WI38 (cell line): ENCODE measurements around the gene NELL1.

Source experiments
- H3K4me3 ChIP-seq: 2 replicates; pipeline ENCODE4 v1.5.1; 2011; ENCODE audit warnings: low read depth, mild to moderate bottlenecking, control low read depth, low read length
- CTCF ChIP-seq: IDR thresholded peaks from 2 replicates; pipeline ENCODE4 v1.5.1; 2012; ENCODE audit warnings: low read depth, mild to moderate bottlenecking, control low read depth, low read length

NELL1 gene

GRCh38 chr11:21470521-21470920, 801.1 kb downstream of the NELL1 start:
- no peak for TF ChIP-seq CTCF
- no peak overlapping the region for H3K4me3 ChIP-seq

- TF ChIP-seq CTCF: no peak
- no peak overlapping the region for H3K4me3 ChIP-seq
Measured at GRCh38 chr11:21472261-21472660, 802.9 kb downstream of the NELL1 start.

- H3K4me3 ChIP-seq: no peak overlapping the region
- no peak for TF ChIP-seq CTCF
Measured at GRCh38 chr11:21474529-21474928, 805.1 kb downstream of the NELL1 start.

- TF ChIP-seq CTCF: no peak
- H3K4me3 ChIP-seq: no peak overlapping the region
Measured at GRCh38 chr11:21475276-21475675, 805.9 kb downstream of the NELL1 start.

GRCh38 chr11:21476588-21476987, 807.2 kb downstream of the NELL1 start:
- no peak for TF ChIP-seq CTCF

GRCh38 chr11:21480240-21480639, 810.9 kb downstream of the NELL1 start:
- H3K4me3 ChIP-seq: no peak overlapping the region
- no peak for TF ChIP-seq CTCF

More at GRCh38 chr11:21476588-21476987, 807.2 kb downstream of the NELL1 start:
- no peak overlapping the region for H3K4me3 ChIP-seq

GRCh38 chr11:21481255-21481654, 811.9 kb downstream of the NELL1 start:
- no peak overlapping the region for H3K4me3 ChIP-seq

More at GRCh38 chr11:21481255-21481654, 811.9 kb downstream of the NELL1 start:
- no peak for TF ChIP-seq CTCF
